OCI-LY3 (cell line): Measurements from ENCODE around the gene DNAI1.

Experiments
- H2AFZ ChIP-seq: fragments of 200-600, 300-600 bp; shearing (Covaris generic); 2 replicates; pipeline ENCODE4 v1.6.0; 2014; ENCODE audit warnings: antibody characterized with exemption, low read depth, low read length
- H3K27ac ChIP-seq: fragments of 200-600, 300-600 bp; sonication (generic); 2 replicates; pipeline ENCODE4 v1.5.1; 2014; ENCODE audit warnings: mild to moderate bottlenecking, low read length, moderate library complexity, mixed read lengths
- H3K27me3 ChIP-seq: fragments of 200-600, 300-600 bp; sonication (generic); 2 replicates; pipeline ENCODE4 v1.6.1; 2014; ENCODE audit warnings: low read depth, low read length, mixed read lengths
- H3K36me3 ChIP-seq: fragments of 200-600, 300-600 bp; sonication (generic); replicated peaks from 2 replicates; pipeline ENCODE3; 2014; ENCODE audit warnings: low read depth, low read length, mixed read lengths
- H3K4me1 ChIP-seq: fragments of 300-600, 200-600 bp; sonication (generic); 2 replicates; pipeline ENCODE4 v1.6.1; 2014; ENCODE audit warnings: low read length, mixed read lengths
- H3K4me2 ChIP-seq: fragments of 200-600, 300-600 bp; sonication (generic); 2 replicates; pipeline ENCODE4 v1.6.1; 2014; ENCODE audit warnings: low read length, mixed read lengths
- H3K4me3 ChIP-seq: fragments of 300-600, 200-600 bp; sonication (generic); 2 replicates; pipeline ENCODE4 v1.5.1; 2014; ENCODE audit warnings: antibody characterized with exemption, mild to moderate bottlenecking, low read length, moderate library complexity
- H3K79me2 ChIP-seq: fragments of 300-600, 200-600 bp; shearing (Covaris generic); 2 replicates; pipeline ENCODE4 v1.6.1; 2014; ENCODE audit warnings: mild to moderate bottlenecking, low read length, mixed read lengths
- H3K9ac ChIP-seq: fragments of 300-600, 200-600 bp; shearing (Covaris generic); 2 replicates; pipeline ENCODE4 v1.6.0; 2014; ENCODE audit warnings: mild to moderate bottlenecking, low read length, moderate library complexity
- H3K9me3 ChIP-seq: fragments of 200-600, 300-600 bp; shearing (Covaris generic); 2 replicates; pipeline ENCODE4 v1.6.1; 2014; ENCODE audit warnings: low read length, mixed read lengths; ENCODE audit not compliant: insufficient read depth
- H4K20me1 ChIP-seq: fragments of 200-600, 300-600 bp; sonication (generic); 2 replicates; pipeline ENCODE4 v1.6.1; 2016; ENCODE audit warnings: low read length, mixed read lengths; ENCODE audit not compliant: insufficient read depth
- CTCF ChIP-seq: fragments of 200-600, 300-600 bp; sonication (generic); IDR thresholded peaks from 2 replicates; pipeline ENCODE4 v1.5.1; 2014; ENCODE audit warnings: antibody characterized with exemption, low read length, low read depth
- EZH2phosphoT487 ChIP-seq: fragments of 200-600 bp; shearing (Covaris generic); IDR thresholded peaks from 2 replicates; pipeline ENCODE4 v1.6.1; 2018; ENCODE audit warnings: antibody characterized with exemption, mixed run types, low read depth

Gene DNAI1

DNA sequence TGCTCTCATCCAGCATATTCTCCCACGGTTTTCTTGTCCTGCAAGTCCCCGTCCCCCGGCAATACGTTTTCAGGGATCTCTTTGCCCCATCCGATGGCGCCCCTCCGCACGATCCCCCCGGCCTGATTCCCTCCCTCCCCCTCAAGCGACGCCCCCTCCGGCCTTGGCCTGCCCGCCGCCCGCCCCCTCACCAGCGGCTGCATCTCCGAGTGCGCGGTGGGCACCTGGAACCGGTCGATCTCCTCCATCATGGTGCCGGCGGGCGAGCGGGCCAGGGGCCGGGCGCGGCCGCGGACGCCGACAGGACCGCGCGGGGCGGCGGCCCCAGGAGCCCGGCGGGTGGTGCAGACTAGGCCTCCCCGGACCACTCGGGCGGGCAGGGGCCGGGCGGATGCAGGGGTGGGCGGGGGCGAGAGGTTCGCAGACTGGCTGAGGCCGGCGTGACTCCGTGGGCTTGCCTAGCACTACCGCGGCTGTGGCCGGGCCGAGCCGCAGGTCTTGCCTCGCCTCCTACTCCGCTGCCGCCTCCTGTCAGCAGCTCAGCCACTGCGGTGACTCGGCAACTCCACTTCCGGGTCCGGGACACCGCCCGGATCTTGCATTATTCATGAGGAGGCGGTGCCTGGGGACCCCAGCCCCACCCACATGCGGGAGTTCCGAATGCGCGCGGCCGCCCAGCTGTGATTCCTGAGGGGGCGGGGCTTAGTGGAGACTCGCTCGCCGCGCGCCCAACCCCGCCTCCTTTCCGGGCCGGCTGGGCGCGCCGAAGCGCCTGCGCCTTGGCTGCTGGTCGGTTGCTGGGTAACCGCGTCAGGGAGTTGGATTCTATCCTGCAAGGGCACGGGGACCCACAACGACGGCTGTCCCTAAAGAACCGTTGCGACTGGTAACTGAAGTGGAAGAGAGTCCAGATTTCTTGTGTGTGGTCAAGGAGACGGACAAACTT, at the start of gene DNAI1, which contains the start of gene FAM219A:
Gene DNAI1 (plus strand): TSS at position 793 of the 946 bp plus-strand sequence. CDS start 201 bp downstream, outside the sequence.
Gene FAM219A (minus strand): TSS at position 558 of the 946 bp plus-strand sequence. CDS start 307 bp downstream, at position 251.
- Histone ChIP-seq H3K4me1 (peaks cover 10% of the 10 kb centered on the region), H2AFZ (peak within 1 kb of the TSS; percentile 89), H3K27ac (no peak within 1 kb of the TSS), H3K9ac (peak within 1 kb of the TSS; percentile 61), H3K36me3 (no peaks in the 10 kb centered on the region), H3K27me3 (peaks cover 26% of the 10 kb centered on the region), H3K4me3 (peak within 1 kb of the TSS; percentile 91), H3K9me3 (no peaks in the 10 kb centered on the region), H3K4me2 (peak within 1 kb of the TSS; percentile 97), H4K20me1 (no peaks in the 10 kb centered on the region), H3K79me2 (peaks cover 5% of the 10 kb centered on the region)
- TF ChIP-seq EZH2phosphoT487: no peak
- no peak for TF ChIP-seq CTCF

- Histone ChIP-seq H2AFZ (no peak overlapping the region), H3K4me1 (no peaks in the 10 kb centered on the region), H3K27ac (no peak overlapping the region), H3K9ac (no peak overlapping the region), H3K36me3 (no peaks in the 10 kb centered on the region), H3K4me2 (no peak overlapping the region), H3K79me2 (no peaks in the 10 kb centered on the region), H3K9me3 (no peaks in the 10 kb centered on the region), H3K4me3 (no peak overlapping the region), H4K20me1 (peaks cover 7% of the 10 kb centered on the region), H3K27me3 (no peaks in the 10 kb centered on the region)
- TF ChIP-seq EZH2phosphoT487 (no peak), CTCF (no peak)
Measured at GRCh38 chr9:34409154-34409553, 49.5 kb upstream of the DNAI1 start.

DNA sequence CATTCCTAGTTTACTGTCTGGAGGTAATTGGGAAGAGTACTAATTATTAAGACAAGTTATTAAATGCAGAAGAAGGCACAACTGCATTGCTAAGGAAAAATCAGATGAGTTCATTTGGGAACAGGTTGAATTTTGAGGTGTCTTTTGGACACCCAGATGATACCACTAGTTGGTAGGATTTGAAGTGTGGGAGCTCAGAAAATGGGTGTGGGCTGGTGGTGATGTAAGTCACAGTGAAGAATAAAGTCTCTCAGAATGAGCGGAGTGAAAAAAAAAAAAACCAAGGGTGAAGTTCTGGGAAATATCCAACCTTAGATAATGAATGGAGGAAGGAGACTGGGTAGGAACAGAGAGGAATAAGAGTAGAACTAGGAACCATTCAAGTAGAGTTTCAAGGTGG, 46.3 kb upstream of the DNAI1 start:
- no peak overlapping the region for H2AFZ ChIP-seq
- no peak for TF ChIP-seq EZH2phosphoT487
- no peak for TF ChIP-seq CTCF
- H3K36me3 ChIP-seq: no peaks in the 10 kb centered on the region
- no peak overlapping the region for H3K9ac ChIP-seq
- H3K4me2 ChIP-seq: no peak overlapping the region
- no peaks in the 10 kb centered on the region for H3K79me2 ChIP-seq
- H4K20me1 ChIP-seq: peaks cover 13% of the 10 kb centered on the region
- no peaks in the 10 kb centered on the region for H3K27me3 ChIP-seq
- no peak overlapping the region for H3K4me3 ChIP-seq
- no peaks in the 10 kb centered on the region for H3K9me3 ChIP-seq
- H3K27ac ChIP-seq: no peak overlapping the region
- H3K4me1 ChIP-seq: no peaks in the 10 kb centered on the region

GRCh38 chr9:34413231-34413852, 45.3 kb upstream of the DNAI1 start:
- no peak for TF ChIP-seq CTCF
- TF ChIP-seq EZH2phosphoT487: no peak
- peaks cover 13% of the 10 kb centered on the region for H4K20me1 ChIP-seq

More at GRCh38 chr9:34413231-34413852, 45.3 kb upstream of the DNAI1 start:
- Histone ChIP-seq H3K4me2 (no peak overlapping the region), H3K79me2 (no peaks in the 10 kb centered on the region), H3K4me1 (no peaks in the 10 kb centered on the region), H3K9me3 (no peaks in the 10 kb centered on the region), H3K27me3 (no peaks in the 10 kb centered on the region), H2AFZ (no peak overlapping the region), H3K9ac (no peak overlapping the region), H3K36me3 (no peaks in the 10 kb centered on the region), H3K27ac (no peak overlapping the region), H3K4me3 (no peak overlapping the region)
